HG03342 (cell line): Measurements from ENCODE around the gene ITPKA.

Experiments
- ATAC-seq: cut with Tn5 transposase; IDR thresholded peaks from one replicate; pipeline ENCODE4 v1.9.1; 2021; ENCODE audit warnings: mild to moderate bottlenecking, moderate library complexity; ENCODE audit not compliant: unreplicated experiment

The ITPKA gene

GRCh38 chr15:41507820-41508290 lies 14.2 kb downstream of the ITPKA start:
- ATAC-seq = no peak

GRCh38 chr15:41510728-41511127 lies 17.1 kb downstream of the ITPKA start:
- ATAC-seq = no peak

GRCh38 chr15:41511331-41511898 lies 17.7 kb downstream of the ITPKA start:
- ATAC-seq = no peak

- ATAC-seq = no peak
Observed at GRCh38 chr15:41511899-41512369, 18.3 kb downstream of the ITPKA start.

- no peak for ATAC-seq
Observed at GRCh38 chr15:41512512-41512939, 18.9 kb downstream of the ITPKA start.

- no peak for ATAC-seq
Observed at GRCh38 chr15:41512940-41513505, 19.3 kb downstream of the ITPKA start.

GRCh38 chr15:41513506-41514227 lies 20.0 kb downstream of the ITPKA start, which contains the start of gene LTK:
LTK (minus strand) TSS chr15:41513827; CDS start chr15:41513709, 118 bp downstream.
- no peak for ATAC-seq

- no peak for ATAC-seq
Observed at GRCh38 chr15:41517895-41518449, 24.3 kb downstream of the ITPKA start.

GRCh38 chr15:41520636-41521035 lies 27.0 kb downstream of the ITPKA start:
- no peak for ATAC-seq

- ATAC-seq = no peak
Observed at GRCh38 chr15:41521614-41522013, 27.9 kb downstream of the ITPKA start.

GRCh38 chr15:41523097-41523496 lies 29.4 kb downstream of the ITPKA start:
- no peak for ATAC-seq

- no peak for ATAC-seq
Observed at GRCh38 chr15:41530363-41530956, 36.8 kb downstream of the ITPKA start.

- no peak for ATAC-seq
Observed at GRCh38 chr15:41535544-41535943, 41.9 kb downstream of the ITPKA start.

- ATAC-seq = no peak
Observed at GRCh38 chr15:41536866-41537265, 43.2 kb downstream of the ITPKA start.

GRCh38 chr15:41543521-41543870 lies 49.8 kb downstream of the ITPKA start:
- ATAC-seq = no peak

GRCh38 chr15:41544650-41545015 lies 51.0 kb downstream of the ITPKA start:
- no peak for ATAC-seq

- no peak for ATAC-seq
Observed at GRCh38 chr15:41545218-41545617, 51.5 kb downstream of the ITPKA start.

- ATAC-seq = no peak
Observed at GRCh38 chr15:41546851-41547786, 53.4 kb downstream of the ITPKA start.

GRCh38 chr15:41550066-41550775 lies 56.5 kb downstream of the ITPKA start:
- ATAC-seq = no peak
